H1 (cell line): ENCODE data around the gene TEX22. TPM values are rescaled to one million over a fixed set of nuclear protein-coding genes. Genes with fewer than 3 reads are reported as not detected.

Source experiments
- CTCF ChIA-PET: fragments of 300-600 bp; sonication (Branson Sonifier 250); formaldehyde crosslinking; loops from one replicate; lab custom pipeline; 2021; ENCODE audit not compliant: partially characterized antibody; lab: Charles Lee
- POLR2A ChIA-PET: fragments of 300-600 bp; sonication (Branson Sonifier 250); formaldehyde crosslinking; loops from one replicate; lab custom pipeline; 2021; ENCODE audit warnings: inconsistent platforms; ENCODE audit not compliant: partially characterized antibody; lab: Charles Lee
- DNase-seq, 2 experiments: peaks; one replicate each; pipeline versions ENCODE4 v3.0.0 to v3.0.0-alpha.2; 2010 to 2022; ENCODE audit warnings: low spot score in 2 of 2, low read depth in 1 of 2, mixed read lengths in 1 of 2
- FAIRE-seq: peaks from 2 replicates; lab custom pipeline; 2011; peaks lifted over from hg19 to GRCh38; lab: Jason Lieb, UNC
- H2AFZ ChIP-seq: 2 replicates; pipeline ENCODE4 v1.8.1; 2012; ENCODE audit warnings: low read length, inconsistent platforms
- H2AK5ac ChIP-seq: 2 replicates; pipeline ENCODE4 v1.6.1; 2013; ENCODE audit warnings: low read depth, low read length
- H2BK120ac ChIP-seq: replicated peaks from 2 replicates; pipeline ENCODE3; 2013; ENCODE audit warnings: low read depth, low read length, inconsistent platforms
- H2BK12ac ChIP-seq: 2 replicates; pipeline ENCODE4 v1.6.1; 2013; ENCODE audit warnings: low read depth, low read length
- H2BK15ac ChIP-seq: 2 replicates; pipeline ENCODE4 v1.6.1; 2013; ENCODE audit warnings: low read length
- H2BK20ac ChIP-seq: 2 replicates; pipeline ENCODE4 v1.6.1; 2013; ENCODE audit warnings: low read length
- H2BK5ac ChIP-seq: 2 replicates; pipeline ENCODE4 v1.6.1; 2013; ENCODE audit warnings: low read depth, low read length
- H3K14ac ChIP-seq: 2 replicates; pipeline ENCODE4 v1.6.1; 2013; ENCODE audit warnings: inconsistent platforms; ENCODE audit not compliant: insufficient read length
- H3K18ac ChIP-seq: 2 replicates; pipeline ENCODE4 v1.6.1; 2013; ENCODE audit warnings: low read length; ENCODE audit errors: extremely low read depth
- H3K23ac ChIP-seq: 2 replicates; pipeline ENCODE4 v1.6.1; 2013; ENCODE audit warnings: inconsistent platforms; ENCODE audit not compliant: insufficient read length
- H3K23me2 ChIP-seq: 2 replicates; pipeline ENCODE4 v1.6.1; 2013; ENCODE audit warnings: low read depth, low read length
- H3K27ac ChIP-seq: 2 replicates; pipeline ENCODE4 v1.6.1; 2011; ENCODE audit warnings: low read depth, low read length, inconsistent platforms
- H3K27me3 ChIP-seq, 4 experiments: replicated peaks in 1 of 4; 1 replicate in 1 of 4; 2 replicates in 3 of 4; pipeline versions ENCODE4 v1.6.1 to v1.8.1; 2011 to 2013; ENCODE audit warnings: low read length in 3 of 4, mild to moderate bottlenecking in 3 of 4, inconsistent platforms in 2 of 4, mixed read lengths in 2 of 4, moderate library complexity in 1 of 4; ENCODE audit not compliant: control insufficient read depth in 3 of 4, insufficient read depth in 3 of 4; ENCODE audit errors: extremely low read depth in 1 of 4
- H3K36me3 ChIP-seq, 4 experiments: 2 replicates each; pipeline versions ENCODE4 v1.6.1 to v1.8.1; 2011 to 2013; ENCODE audit warnings: mild to moderate bottlenecking in 4 of 4, low read length in 3 of 4, moderate library complexity in 2 of 4, control low read depth in 1 of 4, inconsistent platforms in 1 of 4; ENCODE audit not compliant: insufficient read depth in 4 of 4, control insufficient read depth in 2 of 4
- H3K4ac ChIP-seq: replicated peaks from 2 replicates; pipeline ENCODE3; 2013; ENCODE audit warnings: low read length, low read depth, mixed read lengths, inconsistent platforms; ENCODE audit not compliant: insufficient read length
- H3K4me1 ChIP-seq, 4 experiments: replicated peaks in 1 of 4; 1 replicate in 1 of 4; 2 replicates in 3 of 4; pipeline versions ENCODE4 v1.6.1 to v1.8.1; 2011 to 2013; ENCODE audit warnings: low read length in 3 of 4, inconsistent platforms in 2 of 4, mixed read lengths in 1 of 4; ENCODE audit not compliant: insufficient read depth in 4 of 4, control insufficient read depth in 3 of 4
- H3K4me2 ChIP-seq, 2 experiments: 2 replicates each; pipeline versions ENCODE4 v1.6.1 to v1.8.1; 2011 to 2013; ENCODE audit warnings: low read depth in 2 of 2, low read length in 2 of 2, control low read depth in 1 of 2, inconsistent platforms in 1 of 2, mild to moderate bottlenecking in 1 of 2; ENCODE audit not compliant: insufficient read depth in 1 of 2
- H3K4me3 ChIP-seq, 4 experiments: fragments of 200-600, 300-600 bp in 1 of 4; sonication (generic), shearing (Covaris generic), sonication (Bioruptor Twin) in 1 of 4; 2 replicates each; pipeline versions ENCODE4 v1.5.1 to v1.8.1; 2011 to 2016; ENCODE audit warnings: low read length in 4 of 4, low read depth in 3 of 4, control low read depth in 2 of 4, inconsistent platforms in 2 of 4, mild to moderate bottlenecking in 2 of 4, mixed read lengths in 1 of 4, moderate library complexity in 1 of 4; ENCODE audit not compliant: insufficient read depth in 2 of 4; ENCODE audit errors: extremely low read depth in 1 of 4
- H3K56ac ChIP-seq: replicated peaks from 2 replicates; pipeline ENCODE3; 2013; ENCODE audit warnings: low read depth, mild to moderate bottlenecking, mixed read lengths, low read length, inconsistent platforms; ENCODE audit not compliant: insufficient read length
- H3K79me1 ChIP-seq: 2 replicates; pipeline ENCODE4 v1.6.1; 2013; ENCODE audit warnings: low read depth, low read length, control low read depth
- H3K79me2 ChIP-seq, 2 experiments: 2 replicates each; pipeline versions ENCODE4 v1.6.1 to v1.8.1; 2012 to 2013; ENCODE audit warnings: low read length in 2 of 2, mild to moderate bottlenecking in 2 of 2, inconsistent platforms in 1 of 2; ENCODE audit not compliant: insufficient read depth in 2 of 2, control insufficient read depth in 1 of 2
- H3K9ac ChIP-seq, 4 experiments: replicated peaks in 1 of 4; 1 replicate in 1 of 4; 2 replicates in 3 of 4; pipeline versions ENCODE4 v1.6.1 to v1.8.1; 2011 to 2013; ENCODE audit warnings: low read depth in 3 of 4, low read length in 3 of 4, control low read depth in 2 of 4, mild to moderate bottlenecking in 2 of 4, moderate library complexity in 2 of 4, inconsistent platforms in 1 of 4; ENCODE audit errors: extremely low read depth in 1 of 4
- H3K9me3 ChIP-seq, 2 experiments: 2 replicates each; pipeline versions ENCODE4 v1.6.1 to v1.8.1; 2012 to 2013; ENCODE audit warnings: mild to moderate bottlenecking in 2 of 2, moderate library complexity in 2 of 2, control low read depth in 1 of 2, inconsistent platforms in 1 of 2, low read depth in 1 of 2, low read length in 1 of 2, mixed read lengths in 1 of 2; ENCODE audit not compliant: insufficient read depth in 2 of 2
- H4K20me1 ChIP-seq, 2 experiments: replicated peaks in 1 of 2; 2 replicates each; pipeline versions ENCODE3 to v1.8.1; 2011 to 2013; ENCODE audit warnings: inconsistent platforms in 2 of 2, low read length in 2 of 2, mild to moderate bottlenecking in 1 of 2; ENCODE audit not compliant: insufficient read depth in 2 of 2, control insufficient read depth in 1 of 2
- H4K5ac ChIP-seq: 2 replicates; pipeline ENCODE4 v1.6.1; 2013; ENCODE audit warnings: low read length, low read depth, mixed read lengths, inconsistent platforms; ENCODE audit not compliant: insufficient read length
- H4K8ac ChIP-seq: 2 replicates; pipeline ENCODE4 v1.8.0; 2013; ENCODE audit warnings: mild to moderate bottlenecking, moderate library complexity, low read length, inconsistent platforms; ENCODE audit not compliant: insufficient read depth; ENCODE audit errors: extremely low read depth
- H4K91ac ChIP-seq: replicated peaks from 2 replicates; pipeline ENCODE3; 2013; ENCODE audit warnings: low read length, mixed read lengths, inconsistent platforms; ENCODE audit not compliant: insufficient read length
- BACH1 ChIP-seq: IDR thresholded peaks from 2 replicates; pipeline ENCODE4 v1.6.1; 2012; ENCODE audit warnings: low read length, improper control_type of control experiment
- CBX5 ChIP-seq: fragments of 300-800, 300-1000 bp; sonication (generic); IDR thresholded peaks from 2 replicates; pipeline ENCODE4 v1.7.1; 2016; ENCODE audit warnings: antibody characterized with exemption, low read length, low read depth
- CEBPB ChIP-seq: IDR thresholded peaks from 2 replicates; pipeline ENCODE4 v1.6.1; 2012; ENCODE audit warnings: low read depth, low read length
- CHD1 ChIP-seq: IDR thresholded peaks from 2 replicates; pipeline ENCODE4 v1.6.1; 2012; ENCODE audit warnings: low read depth, low read length, improper control_type of control experiment
- FOSL1 ChIP-seq: IDR thresholded peaks from 2 replicates; pipeline ENCODE4 v1.6.1; 2011; ENCODE audit warnings: mild to moderate bottlenecking, low read depth, low read length, moderate library complexity; ENCODE audit not compliant: insufficient read depth
- HDAC2 ChIP-seq, 2 experiments: fragments of 300-600 bp in 1 of 2; sonication (generic) in 1 of 2; IDR thresholded peaks; 2 replicates each; pipeline ENCODE4 v1.6.1; 2011 to 2012; ENCODE audit warnings: low read depth in 2 of 2, low read length in 2 of 2, mild to moderate bottlenecking in 2 of 2, moderate library complexity in 2 of 2, borderline replicate concordance in 1 of 2, inconsistent platforms in 1 of 2
- KDM1A ChIP-seq: fragments of 200-600, 300-600 bp; sonication (generic); IDR thresholded peaks from 2 replicates; pipeline ENCODE4 v1.7.1; 2016; ENCODE audit warnings: mild to moderate bottlenecking, low read length, borderline replicate concordance
- POLR2AphosphoS5 ChIP-seq: IDR thresholded peaks from 2 replicates; pipeline ENCODE4 v1.6.1; 2011; ENCODE audit warnings: low read depth, low read length
- RAD21 ChIP-seq, 2 experiments: IDR thresholded peaks in 1 of 2; conservative IDR thresholded peaks in 1 of 2; 2 replicates each; pipeline ENCODE4 v1.6.1; 2011; ENCODE audit warnings: low read depth in 2 of 2, low read length in 2 of 2, improper control_type of control experiment in 1 of 2, inconsistent platforms in 1 of 2, mild to moderate bottlenecking in 1 of 2, moderate library complexity in 1 of 2
- RBBP5 ChIP-seq: IDR thresholded peaks from 2 replicates; pipeline ENCODE4 v1.7.1; 2012; ENCODE audit warnings: low read depth, mild to moderate bottlenecking, inconsistent platforms, low read length, moderate library complexity, borderline replicate concordance
- TBP ChIP-seq: IDR thresholded peaks from 2 replicates; pipeline ENCODE4 v1.6.1; 2011; ENCODE audit warnings: low read depth, low read length, improper control_type of control experiment
- TEAD4 ChIP-seq: IDR thresholded peaks from 2 replicates; pipeline ENCODE4 v1.6.1; 2012; ENCODE audit warnings: low read depth, low read length, inconsistent platforms, mixed read lengths
- WGBS, 2 experiments: shearing (Covaris generic) in 1 of 2; methylation state at CpG; one replicate each; pipeline versions ENCODE4 v1.1.6 to v1.1.7; 2013 to 2015; ENCODE audit warnings: low lambda C conversion rate in 2 of 2, mixed read lengths in 2 of 2, inconsistent platforms in 1 of 2, low coverage in 1 of 2, missing lambda C conversion rate in 1 of 2; ENCODE audit not compliant: insufficient replicate concordance in 2 of 2, insufficient coverage in 1 of 2, insufficient read length in 1 of 2; ENCODE audit errors: extremely low coverage in 1 of 2, missing lambda C conversion rate in 1 of 2; 5-methylcytosine and 5-hydroxymethylcytosine counted together
- polyA plus RNA-seq, 7 experiments: library from polyadenylated mRNA; depleted of rRNA in 3 of 7; stranded (reverse) in 5 of 7; unstranded in 2 of 7; fragments of >200 nt in 5 of 7; fragments of 200-250 nt in 2 of 7; gene quantifications; 1 replicate in 5 of 7; 2 replicates in 1 of 7; 4 replicates in 1 of 7; pipeline versions ENCODE4 v1.2.1 to v1.2.3, GENCODE V29; 2011 to 2013; ENCODE audit warnings: missing spikeins in 2 of 7, mixed read lengths in 2 of 7
- total RNA-seq: library from RNA; stranded (reverse); fragmentation: NEBNext Ultra II Directional; extraction: Animal tissue kit (Norgen Biotek cat#: 25700); gene quantifications from 2 replicates; pipeline ENCODE4 v1.2.1, GENCODE V29; 2021
- TF ChIP-seq, protein P1 (sequence below): IDR thresholded peaks from 2 replicates; pipeline ENCODE4 v1.6.1; 2011; ENCODE audit warnings: low read length, improper control_type of control experiment

The TEX22 gene
- total and polyA plus RNA-seq, 2 of the 8 experiments (the other 6 are each of a cell fraction or from before 2014, with no cell fraction given): 0.24 to 0.39 TPM

DNA sequence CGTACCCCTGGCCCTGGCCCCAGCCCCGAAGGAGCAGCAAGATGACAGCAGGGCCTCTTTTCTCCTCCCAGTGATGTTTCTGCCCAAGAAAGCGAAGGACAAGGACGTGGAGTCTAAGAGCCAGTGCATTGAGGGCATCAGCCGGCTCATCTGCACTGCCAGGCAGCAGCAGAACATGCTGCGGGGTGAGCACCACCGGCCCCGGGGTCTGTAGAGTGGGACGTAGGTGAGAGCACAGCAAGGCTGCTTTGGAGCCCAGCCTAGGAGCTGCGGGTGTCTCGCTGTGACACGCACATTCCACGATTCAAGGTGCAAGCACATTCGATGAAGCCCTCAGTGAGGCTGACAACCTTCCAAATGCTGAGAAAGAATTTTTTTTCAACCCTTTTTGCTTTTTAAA is 5.2 kb upstream of the TEX22 start:
- H3K14ac ChIP-seq: no peak overlapping the region
- H4K91ac ChIP-seq: no peak overlapping the region
- H3K27me3 ChIP-seq: peaks cover 0 to 9% (median 6%) of the 10 kb centered on the region in 4 experiments; a peak in 2 of 7 replicates
- H2BK120ac ChIP-seq: no peak overlapping the region
- peaks cover 0 to 2% (median 0%) of the 10 kb centered on the region in 4 experiments; a peak in 2 of 8 replicates for H3K36me3 ChIP-seq
- no peaks in the 10 kb centered on the region for H3K79me2 ChIP-seq
- H3K9me3 ChIP-seq: peaks cover 0 to 7% of the 10 kb centered on the region in 2 experiments; a peak in 2 of 4 replicates
- no peak overlapping the region for H3K56ac ChIP-seq
- H3K18ac ChIP-seq: no peak overlapping the region
- no peak overlapping the region for H3K27ac ChIP-seq
- no peak overlapping the region for H3K4me3 ChIP-seq
- DNase-seq (no peak), FAIRE-seq (no peak)
- H2BK12ac ChIP-seq: no peak overlapping the region
- peaks cover 0 to 4% (median under 1%) of the 10 kb centered on the region in 4 experiments; a peak in 4 of 7 replicates for H3K4me1 ChIP-seq
- ChIA-PET POLR2A (no interaction called here), CTCF (no interaction called here)
- H4K8ac ChIP-seq: no peak overlapping the region
- H3K4me2 ChIP-seq: no peak overlapping the region
- no peak overlapping the region for H4K5ac ChIP-seq
- H2BK20ac ChIP-seq: no peak overlapping the region
- no peak overlapping the region for H2BK5ac ChIP-seq
- H3K79me1 ChIP-seq: no peaks in the 10 kb centered on the region; the same call in 1 of the 2 replicates
- H2BK15ac ChIP-seq: no peak overlapping the region
- no peaks in the 10 kb centered on the region for H4K20me1 ChIP-seq
- H2AK5ac ChIP-seq: no peak overlapping the region
- no peak overlapping the region for H2AFZ ChIP-seq
- no peak overlapping the region for H3K4ac ChIP-seq
- WGBS, 2 experiments: 82% methylated on average over 9 of the region's 14 CpGs; no CpG with 5 or more reads in 1 of the 2 experiments
- H3K23ac ChIP-seq: no peak overlapping the region
- H3K9ac ChIP-seq: no peak overlapping the region
- no peaks in the 10 kb centered on the region; the same call in 1 of the 2 replicates for H3K23me2 ChIP-seq
- TF ChIP-seq BACH1: no peak
- TF ChIP-seq CEBPB: no peak
- TF ChIP-seq CBX5: no peak
- TF ChIP-seq TBP: no peak
- TF ChIP-seq, protein P1, sequence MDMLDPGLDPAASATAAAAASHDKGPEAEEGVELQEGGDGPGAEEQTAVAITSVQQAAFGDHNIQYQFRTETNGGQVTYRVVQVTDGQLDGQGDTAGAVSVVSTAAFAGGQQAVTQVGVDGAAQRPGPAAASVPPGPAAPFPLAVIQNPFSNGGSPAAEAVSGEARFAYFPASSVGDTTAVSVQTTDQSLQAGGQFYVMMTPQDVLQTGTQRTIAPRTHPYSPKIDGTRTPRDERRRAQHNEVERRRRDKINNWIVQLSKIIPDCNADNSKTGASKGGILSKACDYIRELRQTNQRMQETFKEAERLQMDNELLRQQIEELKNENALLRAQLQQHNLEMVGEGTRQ: no peak
- no peak for TF ChIP-seq FOSL1
- TF ChIP-seq TEAD4: no peak
- TF ChIP-seq CHD1: no peak
- TF ChIP-seq RBBP5: no peak
- TF ChIP-seq KDM1A: no peak
- TF ChIP-seq POLR2AphosphoS5: no peak
- TF ChIP-seq RAD21 (IDR thresholded peaks at IDR 0.05 in 1 of 2, conservative IDR thresholded peaks at IDR 0.05 in 1 of 2; ENCODE audit: low read depth in 2 of 2, low read length in 2 of 2): no peak
- TF ChIP-seq HDAC2 (IDR thresholded peaks at IDR 0.05; ENCODE audit: borderline replicate concordance in 1 of 2, low read depth in 2 of 2, low read length in 2 of 2): no peak
